Glutamatergic neuron (in vitro differentiated cells): ENCODE results near the gene TRMT61A. TPM values are rescaled to one million over a fixed set of nuclear protein-coding genes. Genes with fewer than 3 reads are reported as not detected.
"Not testable (repeated sequence)": the region's sequence is repeated elsewhere in the genome, so short reads cannot be mapped to it uniquely, and the experiment has no call there.

Source experiments
- DNase-seq: peaks from one replicate; pipeline ENCODE4 v3.0.0; 2022
- H3K27ac Mint-ChIP-seq: one replicate; pipeline ENCODE4 v1.8.0; 2020; ENCODE audit warnings: mild to moderate bottlenecking, mixed read lengths, inconsistent platforms; ENCODE audit not compliant: unreplicated experiment
- H3K27me3 Mint-ChIP-seq: one replicate; pipeline ENCODE4 v1.8.0; 2020; ENCODE audit warnings: mild to moderate bottlenecking, moderate library complexity, mixed read lengths, inconsistent platforms; ENCODE audit not compliant: unreplicated experiment
- H3K36me3 Mint-ChIP-seq: one replicate; pipeline ENCODE4 v1.8.0; 2020; ENCODE audit warnings: mild to moderate bottlenecking, mixed read lengths, inconsistent platforms; ENCODE audit not compliant: unreplicated experiment
- H3K4me1 Mint-ChIP-seq: one replicate; pipeline ENCODE4 v1.8.0; 2020; ENCODE audit warnings: mild to moderate bottlenecking, low read depth, mixed read lengths, inconsistent platforms; ENCODE audit not compliant: unreplicated experiment
- H3K4me3 Mint-ChIP-seq: one replicate; pipeline ENCODE4 v1.8.0; 2020; ENCODE audit warnings: mild to moderate bottlenecking, mixed read lengths, inconsistent platforms; ENCODE audit not compliant: unreplicated experiment
- H3K9me3 Mint-ChIP-seq: one replicate; pipeline ENCODE4 v1.8.0; 2020; ENCODE audit warnings: mild to moderate bottlenecking, moderate library complexity, mixed read lengths, inconsistent platforms; ENCODE audit not compliant: unreplicated experiment
- total RNA-seq: library from RNA; stranded (reverse); fragmentation: NEBNext Ultra II Directional; extraction: Animal tissue kit (Norgen Biotek cat#: 25700); gene quantifications from one replicate; pipeline ENCODE4 v1.2.1, GENCODE V29; 2021; ENCODE audit not compliant: unreplicated experiment
- TF ChIP-seq, protein P1 (sequence below): fragments of 200-600 bp; sonication (generic); IDR thresholded peaks from one replicate; pipeline ENCODE4 v1.5.0; 2021; ENCODE audit not compliant: partially characterized antibody, unreplicated experiment

Gene TRMT61A
- total RNA-seq, 1 donor from 2014 or later, result 7.8 TPM

DNA sequence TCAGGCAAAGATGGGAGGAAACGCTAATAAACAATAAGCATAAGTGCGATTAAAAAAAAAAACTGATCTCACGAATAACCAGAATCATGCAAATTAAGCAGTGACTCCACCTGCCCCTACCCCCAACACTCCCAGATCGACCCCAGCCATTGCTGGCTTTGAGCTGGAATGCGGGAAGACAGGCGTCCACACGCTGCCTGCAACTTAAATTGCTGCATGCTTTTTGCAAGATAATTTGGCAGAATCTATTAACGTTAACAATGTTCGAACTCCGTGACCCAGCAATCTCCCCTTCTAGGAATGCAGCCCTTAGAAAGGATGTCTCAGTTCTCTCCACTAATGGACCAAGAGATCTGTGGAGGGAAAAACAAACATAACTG lies 5.4 kb upstream of the TRMT61A start:
- no peak for DNase-seq

DNA sequence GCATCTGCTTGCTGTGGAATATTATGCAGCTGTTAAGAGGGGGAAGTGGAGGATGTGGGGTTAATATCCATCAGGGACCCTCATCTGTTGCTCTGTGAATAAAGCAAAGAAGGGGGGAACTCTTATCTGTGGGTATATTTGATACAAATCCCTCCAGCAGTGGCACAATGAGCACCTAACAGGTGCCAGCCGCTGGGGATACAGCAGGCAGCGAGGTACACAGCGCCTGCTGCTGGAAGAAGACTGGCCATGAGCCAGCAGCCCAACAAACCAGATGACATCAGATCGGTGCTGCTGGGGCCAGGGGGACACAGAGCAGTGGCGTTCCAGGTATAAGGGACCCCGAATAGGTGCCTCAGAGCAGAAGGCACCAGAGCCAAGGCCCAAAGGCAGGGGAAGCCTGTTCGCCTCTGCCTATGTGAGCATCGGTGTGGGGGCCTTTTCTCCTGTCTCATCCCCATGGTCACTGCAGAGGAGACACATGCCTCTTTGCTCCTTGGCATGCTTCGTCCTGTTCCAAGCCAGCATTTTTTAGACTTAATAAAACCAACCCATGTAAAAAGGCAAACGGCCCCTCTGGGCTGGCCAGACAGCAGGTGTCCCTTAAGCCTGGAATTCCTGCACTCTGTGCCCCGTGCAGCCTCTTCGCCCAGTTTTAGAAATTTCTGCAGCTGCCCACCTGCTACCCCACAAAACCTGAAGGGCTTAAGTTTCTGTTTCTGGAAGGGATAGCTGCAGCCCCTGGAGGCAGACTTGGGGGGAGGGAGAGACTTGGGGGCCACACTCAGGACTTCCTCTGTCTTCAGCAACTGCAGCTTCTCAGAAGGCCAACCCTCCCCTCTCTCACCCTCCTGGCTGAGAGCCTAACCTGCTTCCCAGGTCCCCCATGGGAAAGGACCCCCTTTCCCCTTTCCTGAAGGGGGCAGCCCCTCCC lies 4.7 kb upstream of the TRMT61A start:
- Mint-ChIP-seq H3K4me1 (peaks cover 30% of the 10 kb centered on the region), H3K27ac (peak overlapping the region; percentile 84), H3K9me3 (peaks cover 14% of the 10 kb centered on the region), H3K36me3 (no peaks in the 10 kb centered on the region), H3K27me3 (peaks cover 25% of the 10 kb centered on the region), H3K4me3 (peak overlapping the region; percentile 82)
- DNase-seq, result no peak
- TF ChIP-seq, protein P1, sequence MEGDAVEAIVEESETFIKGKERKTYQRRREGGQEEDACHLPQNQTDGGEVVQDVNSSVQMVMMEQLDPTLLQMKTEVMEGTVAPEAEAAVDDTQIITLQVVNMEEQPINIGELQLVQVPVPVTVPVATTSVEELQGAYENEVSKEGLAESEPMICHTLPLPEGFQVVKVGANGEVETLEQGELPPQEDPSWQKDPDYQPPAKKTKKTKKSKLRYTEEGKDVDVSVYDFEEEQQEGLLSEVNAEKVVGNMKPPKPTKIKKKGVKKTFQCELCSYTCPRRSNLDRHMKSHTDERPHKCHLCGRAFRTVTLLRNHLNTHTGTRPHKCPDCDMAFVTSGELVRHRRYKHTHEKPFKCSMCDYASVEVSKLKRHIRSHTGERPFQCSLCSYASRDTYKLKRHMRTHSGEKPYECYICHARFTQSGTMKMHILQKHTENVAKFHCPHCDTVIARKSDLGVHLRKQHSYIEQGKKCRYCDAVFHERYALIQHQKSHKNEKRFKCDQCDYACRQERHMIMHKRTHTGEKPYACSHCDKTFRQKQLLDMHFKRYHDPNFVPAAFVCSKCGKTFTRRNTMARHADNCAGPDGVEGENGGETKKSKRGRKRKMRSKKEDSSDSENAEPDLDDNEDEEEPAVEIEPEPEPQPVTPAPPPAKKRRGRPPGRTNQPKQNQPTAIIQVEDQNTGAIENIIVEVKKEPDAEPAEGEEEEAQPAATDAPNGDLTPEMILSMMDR, result no peak

More for the DNA sequence above, 5.4 kb upstream of the TRMT61A start:
- Mint-ChIP-seq H3K36me3 (no peaks in the 10 kb centered on the region), H3K4me3 (peak overlapping the region; percentile 82), H3K4me1 (peaks cover 30% of the 10 kb centered on the region), H3K9me3 (peaks cover 16% of the 10 kb centered on the region), H3K27ac (peak overlapping the region; percentile 84), H3K27me3 (peaks cover 25% of the 10 kb centered on the region)
- TF ChIP-seq, protein P1, result no peak

DNA sequence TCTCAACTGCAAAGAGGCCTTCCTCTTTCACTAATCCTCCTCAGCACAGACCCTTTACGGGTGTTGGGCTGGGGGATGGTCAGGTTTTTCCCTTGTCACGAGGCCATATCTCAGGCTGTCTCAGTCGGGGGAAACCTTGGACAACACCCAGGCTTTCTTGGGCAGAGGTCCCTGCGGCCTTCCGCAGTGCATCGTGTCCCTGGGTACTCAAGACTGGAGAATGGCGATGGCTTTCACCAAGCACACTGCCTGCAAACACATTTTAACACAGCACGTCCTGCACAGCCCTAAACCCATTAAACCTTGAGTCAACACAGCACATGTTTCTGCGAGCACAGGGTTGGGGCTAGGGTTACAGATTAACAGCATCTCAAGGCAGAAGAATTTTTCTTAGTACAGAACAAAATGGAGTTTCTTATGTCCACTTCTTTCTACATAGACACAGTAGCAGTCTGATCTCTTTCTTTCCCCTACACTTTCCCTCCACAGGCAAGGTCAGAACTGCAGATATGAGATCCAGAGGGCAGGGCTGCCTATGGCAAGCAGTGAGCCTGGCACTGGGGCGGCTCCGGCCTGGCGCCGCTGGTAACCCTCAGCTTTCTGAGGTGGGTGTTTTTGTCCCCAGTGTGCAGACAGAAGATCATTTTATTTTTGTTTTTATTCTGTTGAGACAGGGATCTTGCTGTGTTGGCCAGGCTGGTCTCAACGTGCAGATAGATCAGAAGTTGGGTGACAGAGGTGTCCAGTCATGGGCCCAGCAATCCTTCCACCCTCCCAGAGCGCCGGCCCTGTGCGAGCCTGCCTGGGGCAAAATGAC lies 3.4 kb upstream of the TRMT61A start:
- not testable (repeated sequence) for H3K36me3 Mint-ChIP-seq, DNase-seq, H3K9me3 Mint-ChIP-seq
- Mint-ChIP-seq H3K4me3 (peak overlapping the region; percentile 52), H3K27ac (peak overlapping the region; percentile 64), H3K27me3 (peaks cover 21% of the 10 kb centered on the region), H3K4me1 (peaks cover 29% of the 10 kb centered on the region)

DNA sequence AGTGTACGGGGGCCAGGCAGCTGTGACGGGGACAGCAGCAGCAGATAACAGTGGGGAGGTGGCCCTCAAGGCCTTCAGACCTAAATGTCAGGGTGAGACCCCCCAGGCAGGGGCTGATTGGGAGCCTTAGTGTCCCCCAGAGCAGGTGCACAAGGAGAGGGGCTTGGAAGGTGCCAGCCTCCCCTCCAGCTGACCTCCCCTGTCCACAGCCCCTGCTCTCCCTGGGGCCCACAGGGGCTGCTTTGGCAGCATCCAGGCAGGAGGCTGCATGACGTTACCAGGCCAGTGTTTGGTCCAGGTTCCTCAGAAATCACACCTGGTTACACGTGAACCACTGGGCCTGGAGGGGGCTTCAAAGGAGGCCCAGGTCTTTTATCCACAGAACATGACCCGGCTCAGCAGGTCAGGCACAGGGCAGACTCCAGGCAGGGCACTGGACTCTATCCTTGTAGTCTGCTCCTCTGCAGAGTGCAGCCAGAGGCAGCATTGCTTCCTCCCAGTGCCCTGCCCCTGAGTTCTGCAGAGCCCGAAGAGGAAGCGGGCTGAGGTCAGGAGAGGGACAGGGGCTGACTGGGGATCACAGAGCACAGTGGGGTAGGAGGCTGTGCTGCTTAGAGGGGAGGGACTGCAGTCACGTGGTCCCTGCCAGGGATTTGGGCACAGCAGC lies 2.6 kb upstream of the TRMT61A start:
- Mint-ChIP-seq H3K27ac (no peak overlapping the region), H3K27me3 (peaks cover 21% of the 10 kb centered on the region), H3K9me3 (peaks cover 7% of the 10 kb centered on the region), H3K36me3 (no peaks in the 10 kb centered on the region), H3K4me3 (no peak overlapping the region), H3K4me1 (peaks cover 29% of the 10 kb centered on the region)
- no peak for DNase-seq
- TF ChIP-seq, protein P1, result no peak

DNA sequence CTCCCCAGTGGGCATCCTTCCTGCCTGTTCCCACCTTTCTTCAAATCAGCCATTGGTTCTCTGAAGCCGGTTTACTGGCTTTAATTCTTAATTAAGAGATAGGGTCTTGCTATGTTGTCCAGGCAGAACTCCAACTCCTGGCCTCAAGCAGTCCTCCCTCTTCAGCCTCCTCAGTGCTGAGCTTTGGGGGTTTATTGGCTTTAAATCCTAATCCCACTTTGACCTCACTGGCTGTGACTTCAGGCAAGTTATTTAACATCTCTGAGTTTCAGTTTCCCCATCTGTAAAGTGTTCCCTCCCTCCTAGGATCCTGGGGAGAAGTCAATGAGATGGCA lies 2.1 kb upstream of the TRMT61A start:
- H3K4me1 Mint-ChIP-seq, result peaks cover 29% of the 10 kb centered on the region

More for the DNA sequence above, 2.1 kb upstream of the TRMT61A start:
- Mint-ChIP-seq H3K4me3 (peak overlapping the region; percentile 93), H3K9me3 (peaks cover 7% of the 10 kb centered on the region), H3K36me3 (no peaks in the 10 kb centered on the region), H3K27ac (peak overlapping the region; percentile 99), H3K27me3 (peaks cover 21% of the 10 kb centered on the region)
- DNase-seq, result no peak
- TF ChIP-seq, protein P1, result no peak
